K562 (cell line): ENCODE measurements around the gene PPAN. TPM values are rescaled to one million over a fixed set of nuclear protein-coding genes. Genes with fewer than 3 reads are reported as not detected.

ENCODE experiments used
- ATAC-seq: fragments of 200-7000 bp; cut with Tn5 transposase; 3 replicates; pipeline ENCODE4 v1.9.1; 2020; ENCODE audit warnings: moderate library complexity
- BruUV-seq: library from RNA; stranded (reverse); fragments of 400-500 nt; replicated peaks from 2 replicates; lab custom pipeline; 2021; lab: Mats Ljungman, UMichigan
- CTCF ChIA-PET: fragments of 300-600 bp; formaldehyde crosslinking; extraction: SDS; loops from one replicate; lab custom pipeline; 2021; ENCODE audit warnings: low intra/inter-chr PET ratio; lab: Yijun Ruan, JAX
- POLR2A ChIA-PET: fragments of 300-600, 350-650 bp; sonication (Branson Sonifier 250); formaldehyde crosslinking; extraction: SDS; loops from one replicate; lab custom pipeline; 2021; ENCODE audit warnings: antibody characterized with exemption, inconsistent platforms; lab: Yijun Ruan, JAX
- DNase-seq, 4 experiments: peaks; one replicate each; pipeline versions ENCODE4 v3.0.0 to v3.0.0-alpha.2; 2011 to 2018; ENCODE audit warnings: low spot score in 3 of 4, mixed read lengths in 3 of 4; ENCODE audit errors: extremely low read depth in 1 of 4
- FAIRE-seq: peaks from 2 replicates; lab custom pipeline; 2011; peaks lifted over from hg19 to GRCh38; lab: Jason Lieb, UNC
- H2AFZ ChIP-seq: 2 replicates; pipeline ENCODE4 v1.6.0; 2011; ENCODE audit warnings: low read depth, low read length, control low read depth, inconsistent platforms
- H3K27ac ChIP-seq: fragments of 200-600 bp; 3 replicates; pipeline ENCODE4 v1.8.0; 2011; ENCODE audit warnings: low read depth, mild to moderate bottlenecking, control low read depth, inconsistent platforms, low read length, moderate library complexity, mixed read lengths; ENCODE audit errors: extremely low read depth
- H3K27me3 ChIP-seq, 2 experiments: fragments of 300-600 bp in 1 of 2; 2 replicates in 1 of 2; 3 replicates in 1 of 2; pipeline versions ENCODE4 v1.6.0 to v1.8.0; 2011; ENCODE audit warnings: inconsistent platforms in 2 of 2, low read length in 2 of 2, mild to moderate bottlenecking in 1 of 2, mixed read lengths in 1 of 2, moderate library complexity in 1 of 2; ENCODE audit not compliant: control insufficient read depth in 2 of 2, insufficient read depth in 2 of 2
- H3K36me3 ChIP-seq: fragments of 300-600 bp; 3 replicates; pipeline ENCODE4 v1.8.0; 2011; ENCODE audit warnings: mild to moderate bottlenecking, low read length, inconsistent platforms; ENCODE audit not compliant: control insufficient read depth, insufficient read depth
- H3K4me1 ChIP-seq, 2 experiments: fragments of 200-600 bp in 1 of 2; replicated peaks in 1 of 2; 2 replicates in 1 of 2; 3 replicates in 1 of 2; pipeline versions ENCODE4 v1.5.1 to v1.8.0; 2011; ENCODE audit warnings: inconsistent platforms in 2 of 2, low read length in 2 of 2, mild to moderate bottlenecking in 1 of 2, mixed read lengths in 1 of 2, moderate library complexity in 1 of 2; ENCODE audit not compliant: control insufficient read depth in 2 of 2, insufficient read depth in 2 of 2
- H3K4me2 ChIP-seq: 2 replicates; pipeline ENCODE4 v1.6.1; 2011; ENCODE audit warnings: low read length, control low read depth, inconsistent platforms, mixed read lengths; ENCODE audit not compliant: insufficient read depth
- H3K4me3 ChIP-seq: fragments of 200-600 bp; sonication (generic), shearing (Covaris generic); 2 replicates; pipeline ENCODE4 v1.5.1; 2016; ENCODE audit warnings: control low read depth, inconsistent platforms
- H3K79me2 ChIP-seq: fragments of 200-600 bp; 3 replicates; pipeline ENCODE4 v1.8.0; 2011; ENCODE audit warnings: low read length, inconsistent platforms; ENCODE audit not compliant: control insufficient read depth, insufficient read depth
- H3K9ac ChIP-seq, 2 experiments: 2 replicates each; pipeline versions ENCODE4 v1.6.0 to v1.6.1; 2011; ENCODE audit warnings: low read depth in 2 of 2, low read length in 2 of 2, control low read depth in 1 of 2, inconsistent platforms in 1 of 2, mild to moderate bottlenecking in 1 of 2, mixed read lengths in 1 of 2; ENCODE audit not compliant: insufficient read depth in 1 of 2
- H3K9me1 ChIP-seq: one replicate; pipeline ENCODE4 v1.6.0; 2011; ENCODE audit warnings: inconsistent platforms, mild to moderate bottlenecking, low read length, moderate library complexity; ENCODE audit not compliant: control insufficient read depth, insufficient read depth
- H3K9me3 ChIP-seq: replicated peaks from 2 replicates; pipeline ENCODE4 v1.5.1; 2011; ENCODE audit warnings: low read depth, low read length, inconsistent platforms; ENCODE audit not compliant: control insufficient read depth, insufficient read depth
- H4K20me1 ChIP-seq: replicated peaks from 2 replicates; pipeline ENCODE4 v1.6.1; 2011; ENCODE audit warnings: low read length, inconsistent platforms, mixed read lengths; ENCODE audit not compliant: control insufficient read depth, insufficient read depth
- CREB3 ChIP-seq: fragments of 450-650 bp; conservative IDR thresholded peaks from 2 replicates; pipeline ENCODE4 v1.6.1; 2016; ENCODE audit warnings: missing genetic modification characterization, low read depth, mild to moderate bottlenecking, missing compliant biosample characterization, moderate library complexity
- ERF ChIP-seq: fragments of 450-650 bp; formaldehyde crosslinking; IDR thresholded peaks from 2 replicates; pipeline ENCODE4 v1.4.0; 2020; ENCODE audit warnings: mild to moderate bottlenecking, mixed read lengths
- POLR2B ChIP-seq: fragments of 450-650 bp; IDR thresholded peaks from 2 replicates; pipeline ENCODE4 v1.6.1; 2018; ENCODE audit warnings: low read depth; ENCODE audit not compliant: partially characterized antibody
- RCOR1 ChIP-seq, 2 experiments: IDR thresholded peaks; 2 replicates each; pipeline ENCODE4 v1.6.1; 2012; ENCODE audit warnings: low read depth in 2 of 2, low read length in 2 of 2, borderline replicate concordance in 1 of 2, improper control_type of control experiment in 1 of 2
- STAG1 ChIP-seq: sonication (generic); formaldehyde crosslinking; IDR thresholded peaks from 2 replicates; pipeline ENCODE4 v1.5.0; 2020; ENCODE audit warnings: missing genetic modification reagents, borderline replicate concordance
- ZBED1 ChIP-seq: IDR thresholded peaks from 2 replicates; pipeline ENCODE4 v1.6.1; 2014
- ZKSCAN1 ChIP-seq: fragments of 150-350 bp; IDR thresholded peaks from 2 replicates; pipeline ENCODE4 v1.6.1; 2016; ENCODE audit warnings: low read depth, low read length
- ZNF24 ChIP-seq: fragments of 450-650 bp; IDR thresholded peaks from 2 replicates; pipeline ENCODE4 v1.6.1; 2016
- ZNF311 ChIP-seq: fragments of 250-450 bp; sonication (Bioruptor Pico); IDR thresholded peaks from 2 replicates; pipeline ENCODE4 v1.4.0; 2020; ENCODE audit warnings: mild to moderate bottlenecking, moderate library complexity
- WGBS: fragments of 100-300 bp; shearing (Covaris generic); methylation state at CpG from one replicate; pipeline ENCODE4 v1.1.6; 2016; ENCODE audit warnings: low coverage, mixed read lengths; ENCODE audit not compliant: insufficient coverage; ENCODE audit errors: missing lambda C conversion rate; 5-methylcytosine and 5-hydroxymethylcytosine counted together
- in situ Hi-C: fragments of 300-500 bp; cut with MboI; formaldehyde crosslinking; loops from 4 replicates; pipeline ENCODE4 v1.15.0; 2018; ENCODE audit warnings: inconsistent platforms, mixed read lengths
- intact Hi-C: fragments of 100-400 bp; cut with micrococcal nuclease; formaldehyde crosslinking; loops from 2 replicates; pipeline ENCODE4 v1.14.2; 2022
- polyA plus RNA-seq, 8 experiments: library from polyadenylated mRNA; depleted of rRNA in 4 of 8; stranded (reverse) in 5 of 8; unstranded in 3 of 8; fragments of >200 nt; fragmentation: Nextera tagmentation in 2 of 8; fragmentation: Illumina TruSeq in 1 of 8; extraction: Ambion mirVana in 2 of 8; extraction: Trizol in 1 of 8; gene quantifications; 2 replicates each; pipeline versions ENCODE4 v1.2.1 to v1.2.3, GENCODE V29; 2011 to 2014; ENCODE audit warnings: inconsistent platforms in 1 of 8, missing spikeins in 1 of 8
- total RNA-seq, 7 experiments: library from RNA; depleted of rRNA in 6 of 7; stranded (reverse); fragments of >200 nt in 6 of 7; fragmentation: Illumina TruSeq in 2 of 7; extraction: Trizol in 2 of 7; gene quantifications; 2 replicates each; pipeline versions ENCODE4 v1.2.1 to v1.2.3, GENCODE V29; 2011 to 2021; ENCODE audit warnings: low replicate concordance in 1 of 7
- TF ChIP-seq, protein P1 (sequence below): fragments of 250-450 bp; sonication (Bioruptor Pico); IDR thresholded peaks from 2 replicates; pipeline ENCODE4 v1.8.0; 2021; ENCODE audit warnings: borderline replicate concordance, mild to moderate bottlenecking, moderate library complexity; ENCODE audit not compliant: poor library complexity, severe bottlenecking
- TF ChIP-seq, protein P2 (sequence below): fragments of 250-450 bp; sonication (Bioruptor Pico); IDR thresholded peaks from 2 replicates; pipeline ENCODE4 v1.4.0; 2020; ENCODE audit warnings: mild to moderate bottlenecking, moderate library complexity
- TF ChIP-seq, protein P3 (sequence below), 3 experiments: fragments of 200-800 bp in 1 of 3; sonication (Bioruptor generic) in 1 of 3; sonication (generic) in 1 of 3; formaldehyde crosslinking in 1 of 3; IDR thresholded peaks; 2 replicates each; pipeline versions ENCODE4 v1.6.1 to v1.8.0; 2016 to 2022; ENCODE audit warnings: mild to moderate bottlenecking in 2 of 3, missing compliant biosample characterization in 2 of 3, missing genetic modification characterization in 2 of 3, missing genetic modification reagents in 1 of 3

The PPAN gene
- total and polyA plus RNA-seq, 9 of the 15 experiments (the other 6 are each of a cell fraction or from before 2014, with no cell fraction given): 2.2 to 129 (median 59.1) TPM

DNA sequence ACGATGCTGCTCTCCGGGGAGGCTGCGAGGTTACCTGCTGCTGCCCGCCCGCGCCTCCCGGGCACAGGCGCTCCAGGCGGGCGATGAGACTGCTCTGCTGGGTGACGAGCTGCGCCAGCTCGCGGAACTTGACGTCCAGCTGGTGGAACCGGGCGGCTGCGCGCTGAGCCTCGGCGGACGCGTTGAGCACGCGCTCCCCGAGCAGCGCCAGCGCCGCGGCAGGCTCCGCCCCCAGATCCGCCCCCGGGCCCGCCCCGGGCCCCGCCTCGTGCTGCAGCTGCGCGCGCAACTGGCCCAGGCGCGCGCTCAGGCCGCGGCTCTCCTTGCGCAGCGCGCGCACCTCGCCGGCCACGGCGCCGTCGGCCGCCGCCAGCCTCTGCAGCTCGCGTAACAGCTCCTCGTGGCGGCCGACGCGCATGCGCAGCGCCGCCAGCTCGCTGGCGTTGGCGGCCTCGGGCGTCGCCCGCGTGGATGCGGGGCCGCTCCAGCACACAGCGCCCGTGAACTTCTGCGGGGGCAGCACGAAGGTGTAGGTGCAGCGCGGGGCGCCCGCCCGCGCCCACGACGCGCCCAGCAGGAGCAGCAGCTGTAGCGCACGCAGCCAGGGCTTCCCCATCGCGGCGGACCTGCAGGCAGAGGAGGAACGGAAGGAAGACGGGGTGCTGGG lies 10.1 kb upstream of the PPAN start (continued):
- TF ChIP-seq, protein P1, sequence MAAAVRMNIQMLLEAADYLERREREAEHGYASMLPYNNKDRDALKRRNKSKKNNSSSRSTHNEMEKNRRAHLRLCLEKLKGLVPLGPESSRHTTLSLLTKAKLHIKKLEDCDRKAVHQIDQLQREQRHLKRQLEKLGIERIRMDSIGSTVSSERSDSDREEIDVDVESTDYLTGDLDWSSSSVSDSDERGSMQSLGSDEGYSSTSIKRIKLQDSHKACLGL (CRISPR knock-in tag): peak; percentile 33
- TF ChIP-seq ERF (CRISPR knock-in tag): peak; percentile 95

DNA sequence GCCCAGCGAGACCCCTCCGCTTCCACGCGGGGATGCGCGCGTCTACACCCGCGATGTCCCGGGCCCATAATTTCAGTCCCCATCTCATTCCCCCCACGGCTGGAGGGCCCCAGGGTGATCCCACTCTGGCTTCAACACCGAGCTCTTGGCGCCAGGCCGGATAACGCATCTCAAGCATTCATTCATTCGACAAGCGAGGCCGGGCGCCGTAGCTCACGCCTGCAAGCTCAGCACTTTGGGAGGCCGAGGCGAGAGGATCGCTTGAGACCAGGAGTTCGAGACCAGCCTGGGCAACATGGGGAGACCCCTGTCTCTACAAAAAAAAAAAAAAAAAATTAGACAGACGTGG lies 9.6 kb upstream of the PPAN start:
- H3K79me2 ChIP-seq: no peaks in the 10 kb centered on the region
- in situ Hi-C loops: no loop called here
- no peaks in the 10 kb centered on the region for H3K36me3 ChIP-seq
- peak overlapping the region; percentile 80 for H3K4me2 ChIP-seq
- no peaks in the 10 kb centered on the region for H3K9me1 ChIP-seq
- peak overlapping the region; percentile 76 to 96 for H3K9ac ChIP-seq
- peak overlapping the region; percentile 79 for H3K27ac ChIP-seq
- ChIA-PET CTCF (no interaction called here), POLR2A (interaction anchor here (0.6 to 2.8 kb wide), 11 partner anchors 10 to 299 kb away, joined by 3 to 19 read pairs (median 5); partner anchors contain the start of genes P2RY11 and PPAN)
- H2AFZ ChIP-seq: peak overlapping the region; percentile 96
- intact Hi-C loops: no loop called here
- H3K4me3 ChIP-seq: peak overlapping the region; percentile 38
- FAIRE-seq (no peak), ATAC-seq (peak; percentile 3; the same call in 1 of the 3 replicates), DNase-seq (peak in 1 of 4 experiments; percentile 44)
- WGBS: 10% methylated on average over 15 of the region's 26 CpGs
- BruUV-seq: TSS peak; percentile 86
- H3K9me3 ChIP-seq: no peaks in the 10 kb centered on the region
- H4K20me1 ChIP-seq: no peaks in the 10 kb centered on the region
- no peaks in the 10 kb centered on the region for H3K27me3 ChIP-seq
- H3K4me1 ChIP-seq: peaks cover 24 to 39% of the 10 kb centered on the region in 2 experiments
- 0 out of 2 replicates have a peak, but pooled peaks have one; percentile 2 for TF ChIP-seq STAG1 (CRISPR knock-in tag)
- TF ChIP-seq ZNF311: 0 out of 2 replicates have a peak, but pooled peaks have one; percentile 19
- 0 out of 2 replicates have a peak, but pooled peaks have one; percentile 0 for TF ChIP-seq ZBED1
- peak; percentile 85 for TF ChIP-seq ZNF24
- TF ChIP-seq, protein P2, sequence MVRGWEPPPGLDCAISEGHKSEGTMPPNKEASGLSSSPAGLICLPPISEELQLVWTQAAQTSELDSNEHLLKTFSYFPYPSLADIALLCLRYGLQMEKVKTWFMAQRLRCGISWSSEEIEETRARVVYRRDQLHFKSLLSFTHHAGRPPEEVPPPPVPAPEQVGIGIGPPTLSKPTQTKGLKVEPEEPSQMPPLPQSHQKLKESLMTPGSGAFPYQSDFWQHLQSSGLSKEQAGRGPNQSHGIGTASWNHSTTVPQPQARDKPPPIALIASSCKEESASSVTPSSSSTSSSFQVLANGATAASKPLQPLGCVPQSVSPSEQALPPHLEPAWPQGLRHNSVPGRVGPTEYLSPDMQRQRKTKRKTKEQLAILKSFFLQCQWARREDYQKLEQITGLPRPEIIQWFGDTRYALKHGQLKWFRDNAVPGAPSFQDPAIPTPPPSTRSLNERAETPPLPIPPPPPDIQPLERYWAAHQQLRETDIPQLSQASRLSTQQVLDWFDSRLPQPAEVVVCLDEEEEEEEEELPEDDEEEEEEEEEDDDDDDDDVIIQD (CRISPR knock-in tag): no peak
- TF ChIP-seq RCOR1 (IDR thresholded peaks at IDR 0.05; ENCODE audit: borderline replicate concordance in 1 of 2, low read depth in 2 of 2, low read length in 2 of 2): 0 out of 4 replicates have a peak, but pooled peaks of 1 of the 2 experiments have one; percentile 1
- TF ChIP-seq POLR2B: no peak
- TF ChIP-seq ZKSCAN1: no peak
- TF ChIP-seq, protein P3, sequence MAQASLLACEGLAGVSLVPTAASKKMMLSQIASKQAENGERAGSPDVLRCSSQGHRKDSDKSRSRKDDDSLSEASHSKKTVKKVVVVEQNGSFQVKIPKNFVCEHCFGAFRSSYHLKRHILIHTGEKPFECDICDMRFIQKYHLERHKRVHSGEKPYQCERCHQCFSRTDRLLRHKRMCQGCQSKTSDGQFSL (CRISPR knock-in tag; IDR thresholded peaks at IDR 0.05): peak; percentile 28; the same call in 1 of the 2 replicates
- TF ChIP-seq, protein P3 (tag; IDR thresholded peaks at IDR 0.05): no peak
- no peak for TF ChIP-seq CREB3 (tag)
